A673 (cell line): ENCODE results near the gene NFS1.

Source experiments
- CTCF ChIP-seq: fragments of 300-800, 200-600 bp; sonication (generic); conservative IDR thresholded peaks from 2 replicates; pipeline ENCODE4 v1.5.1; 2017; ENCODE audit warnings: low read depth, mild to moderate bottlenecking, antibody characterized with exemption, low read length, moderate library complexity, mixed read lengths
- EZH2 ChIP-seq: fragments of 200-600 bp; sonication (generic); IDR thresholded peaks from 2 replicates; pipeline ENCODE4 v1.6.1; 2017; ENCODE audit warnings: borderline replicate concordance, low read depth, mild to moderate bottlenecking, mixed read lengths, antibody characterized with exemption, low read length; ENCODE audit not compliant: poor library complexity, severe bottlenecking

- TF ChIP-seq EZH2 (no peak), CTCF (no peak)
Observed at GRCh38 chr20:35620818-35621559, 78.2 kb downstream of the NFS1 start.
